ENCODE data around the gene ZIK1. TPM values are rescaled to one million over a fixed set of nuclear protein-coding genes. Genes with fewer than 3 reads are reported as not detected.

ZIK1 gene
- total RNA-seq, 1 experiment from 2014 or later, result 8.4 TPM

- Histone ChIP-seq H3K9me3 (replicated peaks) (peaks cover 31% of the 10 kb centered on the region), H3K27ac (no peak overlapping the region), H3K36me3 (peaks cover 66% of the 10 kb centered on the region), H3K27me3 (no peaks in the 10 kb centered on the region), H3K4me1 (no peaks in the 10 kb centered on the region), H3K4me3 (no peak overlapping the region)
- DNase-seq, result no peak
Measured at GRCh38 chr19:57637379-57637778, 53.4 kb downstream of the ZIK1 start.

GRCh38 chr19:57641715-57642234, 57.8 kb downstream of the ZIK1 start:
- peaks cover 61% of the 10 kb centered on the region for H3K36me3 ChIP-seq
- no peak overlapping the region for H3K4me3 ChIP-seq
- no peaks in the 10 kb centered on the region for H3K27me3 ChIP-seq
- H3K9me3 ChIP-seq (replicated peaks), result peaks cover 29% of the 10 kb centered on the region
- no peak overlapping the region for H3K27ac ChIP-seq
- no peaks in the 10 kb centered on the region for H3K4me1 ChIP-seq
- no peak for DNase-seq

- Histone ChIP-seq H3K4me1 (no peaks in the 10 kb centered on the region), H3K27me3 (no peaks in the 10 kb centered on the region), H3K27ac (no peak overlapping the region), H3K36me3 (peaks cover 53% of the 10 kb centered on the region), H3K4me3 (no peak overlapping the region), H3K9me3 (replicated peaks) (peaks cover 24% of the 10 kb centered on the region)
- DNase-seq, result peak in 1 of 2 experiments; percentile 32
Measured at GRCh38 chr19:57642396-57643046, 58.6 kb downstream of the ZIK1 start.

Other genes with a start within 250 kb of the ZIK1 start
- 9.6 and 10.9 TPM in 2 replicates for gene ZNF304, start 232.9 kb upstream of the ZIK1 start, total RNA-seq (2014; rRNA removed; shearing (Covaris generic))
- gene TRAPPC2B, start 220.6 kb upstream of the ZIK1 start, total RNA-seq (2014; rRNA removed; shearing (Covaris generic)), result 13.2 and 17.3 TPM in 2 replicates
- 1.9 and 2.0 TPM in 2 replicates for gene ZNF547, start 220.6 kb upstream of the ZIK1 start, total RNA-seq (2014; rRNA removed; shearing (Covaris generic))
- gene ZNF548, start 194.3 kb upstream of the ZIK1 start, total RNA-seq (2014; rRNA removed; shearing (Covaris generic)), result 12.3 and 15.1 TPM in 2 replicates
- gene ZNF17, start 173.0 kb upstream of the ZIK1 start, total RNA-seq (2014; rRNA removed; shearing (Covaris generic)), result 11.4 and 13.1 TPM in 2 replicates
- 19.4 and 20.6 TPM in 2 replicates for gene ZNF749, start 148.8 kb upstream of the ZIK1 start, total RNA-seq (2014; rRNA removed; shearing (Covaris generic))
- 0.66 and 0.67 TPM in 2 replicates for gene VN1R1, start 127.0 kb upstream of the ZIK1 start, total RNA-seq (2014; rRNA removed; shearing (Covaris generic))
- gene ZNF772, start 106.6 kb upstream of the ZIK1 start, total RNA-seq (2014; rRNA removed; shearing (Covaris generic)), result 15.6 and 16.0 TPM in 2 replicates
- gene ZNF419, start 96.4 kb upstream of the ZIK1 start, total RNA-seq (2014; rRNA removed; shearing (Covaris generic)), result 9.4 and 12.3 TPM in 2 replicates
- 12.2 and 15.1 TPM in 2 replicates for gene ZNF773, start 84.2 kb upstream of the ZIK1 start, total RNA-seq (2014; rRNA removed; shearing (Covaris generic))
- 8.1 and 9.1 TPM in 2 replicates for gene ZNF549, start 56.8 kb upstream of the ZIK1 start, total RNA-seq (2014; rRNA removed; shearing (Covaris generic))
- gene ZNF550, start 24.3 kb upstream of the ZIK1 start, total RNA-seq (2014; rRNA removed; shearing (Covaris generic)), result 11.8 and 13.4 TPM in 2 replicates
- gene ZNF416, start 5.2 kb upstream of the ZIK1 start, total RNA-seq (2014; rRNA removed; shearing (Covaris generic)), result 6.8 and 7.5 TPM in 2 replicates
- gene ZNF530, start 15.7 kb downstream of the ZIK1 start, total RNA-seq (2014; rRNA removed; shearing (Covaris generic)), result 11.7 and 17.8 TPM in 2 replicates
- 20.2 and 20.8 TPM in 2 replicates for gene ZNF134, start 30.1 kb downstream of the ZIK1 start, total RNA-seq (2014; rRNA removed; shearing (Covaris generic))
- 14.5 and 16.6 TPM in 2 replicates for gene ZNF211, start 49.0 kb downstream of the ZIK1 start, total RNA-seq (2014; rRNA removed; shearing (Covaris generic))
- not detected in 2 replicates for gene ZSCAN4, start 84.8 kb downstream of the ZIK1 start, total RNA-seq (2014; rRNA removed; shearing (Covaris generic))
- 23.5 and 23.6 TPM in 2 replicates for gene ZNF551, start 97.8 kb downstream of the ZIK1 start, total RNA-seq (2014; rRNA removed; shearing (Covaris generic))
- 0.04 TPM in 1 of 2 replicates, not detected in the other for gene ZNF154, start 125.1 kb downstream of the ZIK1 start, total RNA-seq (2014; rRNA removed; shearing (Covaris generic))
- 3.5 and 4.4 TPM in 2 replicates for gene ZNF671, start 143.5 kb downstream of the ZIK1 start, total RNA-seq (2014; rRNA removed; shearing (Covaris generic))
- gene ZNF776, start 162.7 kb downstream of the ZIK1 start, total RNA-seq (2014; rRNA removed; shearing (Covaris generic)), result 19.3 and 24.4 TPM in 2 replicates
- gene ZNF586, start 185.5 kb downstream of the ZIK1 start, total RNA-seq (2014; rRNA removed; shearing (Covaris generic)), result 14.6 TPM in 2 replicates
- gene ZNF552, start 230.8 kb downstream of the ZIK1 start, total RNA-seq (2014; rRNA removed; shearing (Covaris generic)), result 5.4 and 6.8 TPM in 2 replicates
- 12.7 and 13.0 TPM in 2 replicates for gene ZNF587B, start 246.2 kb downstream of the ZIK1 start, total RNA-seq (2014; rRNA removed; shearing (Covaris generic))